Right atrium auricular region (tissue), 2 donors: Measurements from ENCODE around the gene YEATS4. TPM values are rescaled to one million over a fixed set of nuclear protein-coding genes. Genes with fewer than 3 reads are reported as not detected.

Experiments used
- DNase-seq: peaks from one replicate; pipeline ENCODE4 v3.0.0-alpha.2; 2019; ENCODE audit warnings: low spot score
- H3K27ac ChIP-seq, 2 donors: fragments of 200-600 bp; sonication (generic); 1 replicate in 1 of 2; 2 replicates in 1 of 2; pipeline ENCODE4 v1.5.1; 2016 to 2019
- H3K27me3 ChIP-seq, 2 donors: fragments of 200-600 bp; sonication (generic); one replicate each; pipeline versions ENCODE4 v1.5.1 to v1.6.0; 2017 to 2019
- H3K36me3 ChIP-seq: fragments of 200-600 bp; sonication (generic); one replicate; pipeline ENCODE4 v1.5.1; 2016
- H3K4me1 ChIP-seq, 2 donors: fragments of 200-600 bp; sonication (generic); one replicate each; pipeline versions ENCODE4 v1.5.1 to v1.6.0; 2017 to 2019
- H3K4me3 ChIP-seq, 2 donors: fragments of 200-600 bp; sonication (generic); 1 replicate in 1 of 2; 2 replicates in 1 of 2; pipeline ENCODE4 v1.5.1; 2017 to 2019; ENCODE audit warnings: mild to moderate bottlenecking in 1 of 2, moderate library complexity in 1 of 2
- H3K9me3 ChIP-seq, 2 donors: fragments of 200-600 bp; sonication (generic); one replicate each; pipeline ENCODE4 v1.5.1; 2019
- CTCF ChIP-seq, 2 donors: fragments of 200-600 bp; sonication (generic); IDR thresholded peaks; one replicate each; pipeline ENCODE4 v1.5.1; 2019; ENCODE audit warnings: antibody characterized with exemption in 2 of 2
- total RNA-seq, 2 donors: library from RNA; depleted of rRNA; stranded (reverse); fragments of >200 nt; gene quantifications; one replicate each; pipeline ENCODE4 v1.1.0, GENCODE V29; 2016

Gene YEATS4
- total RNA-seq, 2 donors from 2014 or later = 8.5 to 12.9 TPM

GRCh38 chr12:69401940-69402339 is 42.4 kb downstream of the YEATS4 start:
- Histone ChIP-seq H3K27ac (peak overlapping the region; percentile 9 to 37), H3K4me3 (no peak overlapping the region), H3K27me3 (no peaks in the 10 kb centered on the region), H3K36me3 (no peaks in the 10 kb centered on the region), H3K4me1 (peaks cover 0 to 3% of the 10 kb centered on the region in 2 donors), H3K9me3 (peaks cover 0 to under 1% of the 10 kb centered on the region in 2 donors)
- no peak for DNase-seq
- TF ChIP-seq CTCF (IDR thresholded peaks at IDR 0.05) = no peak

GRCh38 chr12:69404851-69405565 is 45.5 kb downstream of the YEATS4 start:
- Histone ChIP-seq H3K27me3 (no peaks in the 10 kb centered on the region), H3K36me3 (no peaks in the 10 kb centered on the region), H3K27ac (peak overlapping the region in 1 of 2 donors; percentile 50), H3K9me3 (no peaks in the 10 kb centered on the region), H3K4me1 (peaks cover 0 to 3% of the 10 kb centered on the region in 2 donors), H3K4me3 (no peak overlapping the region)
- TF ChIP-seq CTCF (IDR thresholded peaks at IDR 0.05) = no peak
- no peak for DNase-seq

- peak; percentile 82 for DNase-seq
- no peaks in the 10 kb centered on the region for H3K9me3 ChIP-seq
- peak overlapping the region in 1 of 2 donors; percentile 50 for H3K27ac ChIP-seq
- no peaks in the 10 kb centered on the region for H3K36me3 ChIP-seq
- H3K27me3 ChIP-seq = no peaks in the 10 kb centered on the region
- TF ChIP-seq CTCF (IDR thresholded peaks at IDR 0.05) = no peak
- H3K4me1 ChIP-seq = peaks cover 0 to 3% of the 10 kb centered on the region in 2 donors
- no peak overlapping the region for H3K4me3 ChIP-seq
These were observed 46.0 kb downstream of the YEATS4 start for GRCh38 chr12:69405566-69405865.

GRCh38 chr12:69406217-69406616 is 46.7 kb downstream of the YEATS4 start:
- TF ChIP-seq CTCF (IDR thresholded peaks at IDR 0.05) = no peak
- DNase-seq = no peak
- no peak overlapping the region for H3K27ac ChIP-seq

GRCh38 chr12:69410571-69410970 is 51.0 kb downstream of the YEATS4 start:
- no peaks in the 10 kb centered on the region for H3K9me3 ChIP-seq
- DNase-seq = no peak
- no peak overlapping the region for H3K4me3 ChIP-seq
- H3K36me3 ChIP-seq = no peaks in the 10 kb centered on the region
- H3K27ac ChIP-seq = no peak overlapping the region
- H3K27me3 ChIP-seq = no peaks in the 10 kb centered on the region
- H3K4me1 ChIP-seq = peaks cover 0 to 3% of the 10 kb centered on the region in 2 donors
- TF ChIP-seq CTCF (IDR thresholded peaks at IDR 0.05) = no peak

More at GRCh38 chr12:69406217-69406616, 46.7 kb downstream of the YEATS4 start:
- H3K27me3 ChIP-seq = no peaks in the 10 kb centered on the region
- H3K36me3 ChIP-seq = no peaks in the 10 kb centered on the region
- H3K4me3 ChIP-seq = no peak overlapping the region
- no peaks in the 10 kb centered on the region for H3K9me3 ChIP-seq
- H3K4me1 ChIP-seq = peaks cover 0 to 3% of the 10 kb centered on the region in 2 donors

GRCh38 chr12:69412655-69413054 is 53.1 kb downstream of the YEATS4 start:
- no peak for TF ChIP-seq CTCF (IDR thresholded peaks at IDR 0.05)
- Histone ChIP-seq H3K4me3 (no peak overlapping the region), H3K9me3 (no peaks in the 10 kb centered on the region), H3K4me1 (peaks cover 0 to 13% of the 10 kb centered on the region in 2 donors), H3K27ac (no peak overlapping the region), H3K27me3 (no peaks in the 10 kb centered on the region), H3K36me3 (no peaks in the 10 kb centered on the region)
- DNase-seq = no peak
